IMR-90 (cell line): Measurements from ENCODE around the gene SLC6A9. TPM values are rescaled to one million over a fixed set of nuclear protein-coding genes. Genes with fewer than 3 reads are reported as not detected.

Experiments used
- ATAC-seq: fragments of 200-7000 bp; cut with Tn5 transposase; 2 replicates; pipeline ENCODE4 v1.9.1; 2020; ENCODE audit warnings: low read depth, mild to moderate bottlenecking, moderate library complexity
- BruUV-seq: library from RNA; stranded (reverse); fragments of 400-500 nt; replicated peaks from 2 replicates; lab custom pipeline; 2021; lab: Mats Ljungman, UMichigan
- CTCF ChIA-PET: fragments of 300-600 bp; formaldehyde crosslinking; extraction: SDS; loops from one replicate; lab custom pipeline; 2021; ENCODE audit warnings: antibody characterized with exemption; lab: Yijun Ruan, JAX
- POLR2A ChIA-PET: fragments of 300-600 bp; sonication (Branson Sonifier 250); formaldehyde crosslinking; loops from one replicate; lab custom pipeline; 2022; ENCODE audit warnings: antibody characterized with exemption; ENCODE audit not compliant: unreplicated experiment; lab: Charles Lee
- DNase-seq: peaks from one replicate; pipeline ENCODE4 v3.0.0; 2013
- H2AFZ ChIP-seq: replicated peaks from 2 replicates; pipeline ENCODE3; 2013; ENCODE audit warnings: low read length, mild to moderate bottlenecking; ENCODE audit not compliant: poor library complexity
- H2AK5ac ChIP-seq: 2 replicates; pipeline ENCODE4 v1.6.1; 2013; ENCODE audit warnings: low read depth, low read length, inconsistent platforms
- H2AK9ac ChIP-seq: replicated peaks from 2 replicates; pipeline ENCODE3; 2013; ENCODE audit warnings: mild to moderate bottlenecking, low read depth, low read length, moderate library complexity; ENCODE audit not compliant: poor library complexity
- H2BK120ac ChIP-seq: 2 replicates; pipeline ENCODE4 v1.6.1; 2013; ENCODE audit warnings: low read depth, low read length, inconsistent platforms
- H2BK15ac ChIP-seq: 3 replicates; pipeline ENCODE4 v1.6.1; 2013; ENCODE audit warnings: low read depth, low read length, inconsistent platforms
- H2BK20ac ChIP-seq: 2 replicates; pipeline ENCODE4 v1.6.1; 2013; ENCODE audit warnings: low read depth, mild to moderate bottlenecking, inconsistent platforms, low read length, moderate library complexity
- H2BK5ac ChIP-seq: 2 replicates; pipeline ENCODE4 v1.6.1; 2013; ENCODE audit warnings: mild to moderate bottlenecking, low read depth, low read length, inconsistent platforms; ENCODE audit not compliant: poor library complexity, severe bottlenecking
- H3K14ac ChIP-seq: replicated peaks from 2 replicates; pipeline ENCODE4 v1.6.1; 2013; ENCODE audit warnings: low read depth, low read length, inconsistent platforms
- H3K18ac ChIP-seq: 2 replicates; pipeline ENCODE4 v1.6.1; 2013; ENCODE audit warnings: low read depth, low read length, control low read depth
- H3K23ac ChIP-seq: 2 replicates; pipeline ENCODE4 v1.6.1; 2013; ENCODE audit warnings: low read depth, low read length, inconsistent platforms
- H3K27ac ChIP-seq: 2 replicates; pipeline ENCODE4 v1.5.1; 2013; ENCODE audit warnings: mild to moderate bottlenecking, control low read depth, low read length; ENCODE audit not compliant: insufficient read depth
- H3K27me3 ChIP-seq: 2 replicates; pipeline ENCODE4 v1.6.1; 2013; ENCODE audit warnings: low read length; ENCODE audit not compliant: control insufficient read depth, insufficient read depth
- H3K36me3 ChIP-seq: 2 replicates; pipeline ENCODE4 v1.6.1; 2013; ENCODE audit warnings: low read length, mixed read lengths; ENCODE audit not compliant: control insufficient read depth, insufficient read depth
- H3K4ac ChIP-seq: 2 replicates; pipeline ENCODE4 v1.6.1; 2013; ENCODE audit warnings: low read depth, low read length, inconsistent platforms
- H3K4me1 ChIP-seq: 2 replicates; pipeline ENCODE4 v1.6.1; 2013; ENCODE audit warnings: low read length, mixed read lengths; ENCODE audit not compliant: control insufficient read depth, insufficient read depth
- H3K4me2 ChIP-seq: 2 replicates; pipeline ENCODE4 v1.6.1; 2013; ENCODE audit warnings: low read depth, mild to moderate bottlenecking, control low read depth, low read length, moderate library complexity
- H3K4me3 ChIP-seq: 2 replicates; pipeline ENCODE4 v1.5.1; 2013; ENCODE audit warnings: low read depth, mild to moderate bottlenecking, control low read depth, low read length, moderate library complexity; ENCODE audit not compliant: insufficient read depth
- H3K56ac ChIP-seq: 2 replicates; pipeline ENCODE4 v1.6.1; 2013; ENCODE audit warnings: low read length, inconsistent platforms; ENCODE audit not compliant: insufficient read depth; ENCODE audit errors: extremely low read depth
- H3K79me1 ChIP-seq, 2 experiments: 2 replicates each; pipeline ENCODE4 v1.6.1; 2013; ENCODE audit warnings: low read length in 2 of 2, inconsistent platforms in 1 of 2, low read depth in 1 of 2
- H3K9ac ChIP-seq: 2 replicates; pipeline ENCODE4 v1.6.1; 2013; ENCODE audit warnings: low read depth, low read length, control low read depth
- H3K9me1 ChIP-seq: 2 replicates; pipeline ENCODE4 v1.6.1; 2013; ENCODE audit warnings: low read length, inconsistent platforms; ENCODE audit not compliant: insufficient read depth
- H3K9me3 ChIP-seq: 2 replicates; pipeline ENCODE4 v1.6.1; 2013; ENCODE audit warnings: low read length; ENCODE audit not compliant: control insufficient read depth, insufficient read depth
- H4K20me1 ChIP-seq: 2 replicates; pipeline ENCODE4 v1.6.1; 2013; ENCODE audit warnings: low read length, inconsistent platforms; ENCODE audit not compliant: insufficient read depth
- H4K5ac ChIP-seq: 2 replicates; pipeline ENCODE4 v1.6.1; 2013; ENCODE audit warnings: mild to moderate bottlenecking, low read depth, low read length, control low read depth
- H4K8ac ChIP-seq, 2 experiments: 2 replicates each; pipeline ENCODE4 v1.6.1; 2013; ENCODE audit warnings: low read depth in 2 of 2, low read length in 2 of 2, control low read depth in 1 of 2, inconsistent platforms in 1 of 2
- H4K91ac ChIP-seq: 2 replicates; pipeline ENCODE4 v1.6.1; 2013; ENCODE audit warnings: low read depth, low read length, inconsistent platforms; ENCODE audit not compliant: insufficient read depth
- CEBPB ChIP-seq: IDR thresholded peaks from 2 replicates; pipeline ENCODE4 v1.6.1; 2012; ENCODE audit warnings: low read depth, low read length, improper control_type of control experiment
- CTCF ChIP-seq: conservative IDR thresholded peaks from 2 replicates; pipeline ENCODE4 v1.5.1; 2012; ENCODE audit warnings: mild to moderate bottlenecking, low read depth, low read length, improper control_type of control experiment
- WGBS, 2 experiments: methylation state at CpG; one replicate each; pipeline versions ENCODE4 v1.1.5 to v1.1.7; 2013; ENCODE audit warnings: missing lambda C conversion rate in 2 of 2; ENCODE audit not compliant: insufficient read length in 1 of 2; ENCODE audit errors: extremely low coverage in 2 of 2; 5-methylcytosine and 5-hydroxymethylcytosine counted together
- dilution Hi-C: fragments of 300-500 bp; cut with HindIII; formaldehyde crosslinking; loops from one replicate; pipeline ENCODE4 v1.14.3; 2018; ENCODE audit warnings: low sequenced_read_pairs; ENCODE audit not compliant: unreplicated experiment
- in situ Hi-C: fragments of 300-500 bp; cut with MboI; formaldehyde crosslinking; loops from 3 replicates; pipeline ENCODE4 v1.14.3; 2019; ENCODE audit warnings: low sequenced_read_pairs, inconsistent platforms, mixed read lengths
- intact Hi-C: fragments of 100-400 bp; cut with micrococcal nuclease; formaldehyde crosslinking; loops from 2 replicates; pipeline ENCODE4 v1.10.0; 2022
- polyA plus RNA-seq, 3 experiments: library from polyadenylated mRNA; depleted of rRNA; stranded (reverse); fragments of >200 nt; gene quantifications; 2 replicates each; pipeline ENCODE4 v1.2.3, GENCODE V29; 2012; ENCODE audit warnings: low replicate concordance in 1 of 3
- total RNA-seq: library from RNA; depleted of rRNA; stranded (reverse); fragments of >200 nt; gene quantifications from 2 replicates; pipeline ENCODE4 v1.2.3, GENCODE V29; 2012

Gene SLC6A9
- total and polyA plus RNA-seq, 2 of the 4 experiments (the other 2 are of a cell fraction): 2.0 to 6.6 TPM

- Histone ChIP-seq H3K23ac (no peak overlapping the region), H3K9me3 (no peaks in the 10 kb centered on the region), H3K4me3 (no peak overlapping the region), H2BK20ac (no peak overlapping the region), H3K9ac (no peak overlapping the region), H3K18ac (no peak overlapping the region), H4K91ac (no peak overlapping the region), H3K4me1 (peaks cover 2% of the 10 kb centered on the region; the same call in 1 of the 2 replicates), H3K9me1 (peaks cover 10% of the 10 kb centered on the region; the same call in 1 of the 2 replicates), H4K20me1 (no peaks in the 10 kb centered on the region), H2BK120ac (no peak overlapping the region), H2AK9ac (no peak overlapping the region), H2AK5ac (no peak overlapping the region), H3K14ac (no peak overlapping the region), H3K27ac (no peak overlapping the region), H3K56ac (no peak overlapping the region), H3K79me1 (no peaks in the 10 kb centered on the region), H4K8ac (no peak overlapping the region), H3K4me2 (no peak overlapping the region), H3K4ac (no peak overlapping the region), H4K5ac (no peak overlapping the region), H3K36me3 (no peaks in the 10 kb centered on the region), H2BK5ac (no peak overlapping the region), H2AFZ (no peak overlapping the region), H2BK15ac (no peak overlapping the region), H3K27me3 (no peaks in the 10 kb centered on the region)
- POLR2A ChIA-PET: no interaction called here
- dilution Hi-C loops (no loop called here), in situ Hi-C loops (no loop called here), intact Hi-C loops (no loop called here)
- CTCF ChIA-PET: no interaction called here
- ATAC-seq (no peak), DNase-seq (no peak)
- BruUV-seq: no TSS peak
- TF ChIP-seq CTCF (no peak), CEBPB (peak; percentile 54)
- WGBS, 2 experiments: no CpG with 5 or more reads among the region's 2 CpGs
Measured at GRCh38 chr1:44040418-44040817, 9.2 kb upstream of the SLC6A9 start.
